CD4-positive, CD25-positive, alpha-beta regulatory T cell (primary cell): ENCODE measurements around the gene LIMS1. TPM values are rescaled to one million over a fixed set of nuclear protein-coding genes. Genes with fewer than 3 reads are reported as not detected.
A peak's percentile ranks its signal among the peaks of the same experiment; 100 is the strongest.

Source experiments
- ATAC-seq, 2 donors: fragments of 150-1000 bp; cut with Tn5 transposase; one replicate each; pipeline ENCODE4 v1.10.0; 2021; ENCODE audit warnings: low read depth in 2 of 2, moderate number of reproducible peaks in 2 of 2, moderate library complexity in 1 of 2
- DNase-seq, 3 donors: peaks; one replicate each; pipeline versions ENCODE4 v3.0.0 to v3.0.0-alpha.2; 2012 to 2022; ENCODE audit warnings: mixed read lengths in 1 of 3
- H3K27ac ChIP-seq: one replicate; pipeline ENCODE4 v1.7.0; 2013; ENCODE audit warnings: mild to moderate bottlenecking, low read length; ENCODE audit not compliant: insufficient read depth, poor library complexity, severe bottlenecking
- H3K27me3 ChIP-seq: one replicate; pipeline ENCODE4 v1.7.0; 2013; ENCODE audit warnings: low read length; ENCODE audit not compliant: control insufficient read depth, insufficient read depth
- H3K36me3 ChIP-seq: one replicate; pipeline ENCODE4 v1.7.0; 2013; ENCODE audit warnings: mild to moderate bottlenecking, low read length, moderate library complexity; ENCODE audit not compliant: control insufficient read depth, insufficient read depth
- H3K4me1 ChIP-seq: 2 replicates; pipeline ENCODE4 v1.7.0; 2013; ENCODE audit warnings: mild to moderate bottlenecking, low read length; ENCODE audit not compliant: insufficient read depth, control insufficient read depth, poor library complexity, severe bottlenecking
- H3K4me3 ChIP-seq: one replicate; pipeline ENCODE4 v1.7.0; 2013; ENCODE audit warnings: low read depth, mild to moderate bottlenecking, low read length, moderate library complexity
- H3K9me3 ChIP-seq, 2 experiments: 1 replicate in 1 of 2; 2 replicates in 1 of 2; pipeline ENCODE4 v1.7.0; 2013; ENCODE audit warnings: low read length in 2 of 2, mild to moderate bottlenecking in 1 of 2, moderate library complexity in 1 of 2; ENCODE audit not compliant: control insufficient read depth in 2 of 2
- H3K27ac Mint-ChIP-seq, 3 donors: one replicate each; pipeline ENCODE4 v1.8.0; 2020 to 2022; ENCODE audit warnings: mild to moderate bottlenecking in 3 of 3, mixed read lengths in 3 of 3, moderate library complexity in 2 of 3
- H3K27me3 Mint-ChIP-seq: one replicate; pipeline ENCODE4 v1.8.0; 2022; ENCODE audit warnings: mild to moderate bottlenecking, mixed read lengths
- H3K36me3 Mint-ChIP-seq: one replicate; pipeline ENCODE4 v1.8.0; 2020; ENCODE audit warnings: mixed read lengths
- H3K4me1 Mint-ChIP-seq, 4 donors: one replicate each; pipeline ENCODE4 v1.8.0; 2020 to 2022; ENCODE audit warnings: mixed read lengths in 4 of 4, mild to moderate bottlenecking in 1 of 4
- H3K4me3 Mint-ChIP-seq, 4 donors: one replicate each; pipeline ENCODE4 v1.8.0; 2020 to 2022; ENCODE audit warnings: mild to moderate bottlenecking in 4 of 4, mixed read lengths in 4 of 4, moderate library complexity in 3 of 4
- H3K9me3 Mint-ChIP-seq, 7 donors: one replicate each; pipeline ENCODE4 v1.8.0; 2020 to 2022; ENCODE audit warnings: mixed read lengths in 7 of 7, mild to moderate bottlenecking in 3 of 7, moderate library complexity in 2 of 7
- polyA plus RNA-seq, 4 donors: library from polyadenylated mRNA; unstranded; fragments of 300-500 nt; fragmentation: Illumina TruSeq; gene quantifications; one replicate each; pipeline ENCODE4 v1.2.3, GENCODE V29; 2021
- total RNA-seq: library from RNA; stranded (reverse); gene quantifications from one replicate; pipeline ENCODE4 v1.2.3, GENCODE V29; 2022

The LIMS1 gene
- total and polyA plus RNA-seq, 5 donors from 2014 or later, result 109 to 235 (median 158) TPM

GRCh38 chr2:108611021-108611420, 76.8 kb downstream of the LIMS1 start:
- Histone ChIP-seq H3K9me3 (no peaks in the 10 kb centered on the region), H3K4me1 (peaks cover 82% of the 10 kb centered on the region), H3K4me3 (peak overlapping the region; percentile 59), H3K36me3 (no peaks in the 10 kb centered on the region), H3K27me3 (no peaks in the 10 kb centered on the region), H3K27ac (peak overlapping the region; percentile 70)
- Mint-ChIP-seq H3K36me3 (no peaks in the 10 kb centered on the region), H3K4me3 (peak overlapping the region; percentile 25 to 73 (median 55)), H3K27me3 (no peaks in the 10 kb centered on the region), H3K4me1 (peaks cover 33 to 86% (median 64%) of the 10 kb centered on the region in 4 donors), H3K9me3 (no peaks in the 10 kb centered on the region), H3K27ac (peak overlapping the region; percentile 63 to 84 (median 78))
- ATAC-seq (no peak), DNase-seq (peak in 1 of 3 donors; percentile 46)

DNA sequence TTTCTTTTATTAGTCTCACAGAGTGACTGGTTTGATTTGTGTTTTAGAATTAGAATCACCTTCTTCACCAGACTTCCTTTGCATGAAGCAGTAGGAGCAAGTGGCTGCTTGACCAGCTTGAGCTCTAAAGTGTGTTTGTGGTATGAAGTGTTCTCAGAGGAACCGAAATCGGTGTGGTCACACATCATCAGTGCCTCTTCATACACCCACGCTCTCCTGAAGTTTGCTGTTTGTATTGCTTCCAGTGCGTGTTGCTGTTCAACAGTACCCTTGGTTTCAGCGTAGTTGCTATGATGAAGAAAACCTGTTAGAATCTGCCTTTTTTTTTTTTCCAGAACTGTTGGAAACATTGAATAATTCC, 77.9 kb downstream of the LIMS1 start:
- H3K27me3 Mint-ChIP-seq, result no peaks in the 10 kb centered on the region
- ATAC-seq (peak; percentile 46 to 50), DNase-seq (peak in 2 of 3 donors; percentile 25 to 47)
- Histone ChIP-seq H3K27ac (peak overlapping the region; percentile 70), H3K4me1 (peaks cover 88% of the 10 kb centered on the region), H3K9me3 (no peaks in the 10 kb centered on the region), H3K27me3 (no peaks in the 10 kb centered on the region), H3K4me3 (peak overlapping the region; percentile 83), H3K36me3 (no peaks in the 10 kb centered on the region)
- H3K36me3 Mint-ChIP-seq, result no peaks in the 10 kb centered on the region
- H3K4me1 Mint-ChIP-seq, result peaks cover 33 to 85% (median 69%) of the 10 kb centered on the region in 4 donors
- H3K4me3 Mint-ChIP-seq, result peak overlapping the region; percentile 34 to 91 (median 78)
- H3K27ac Mint-ChIP-seq, result peak overlapping the region; percentile 91 to 95 (median 93)
- H3K9me3 Mint-ChIP-seq, result no peaks in the 10 kb centered on the region

GRCh38 chr2:108612514-108613183, 78.4 kb downstream of the LIMS1 start:
- Mint-ChIP-seq H3K27me3 (no peaks in the 10 kb centered on the region), H3K36me3 (no peaks in the 10 kb centered on the region), H3K4me3 (peak overlapping the region; percentile 34 to 91 (median 78)), H3K9me3 (no peaks in the 10 kb centered on the region), H3K27ac (peak overlapping the region; percentile 91 to 95 (median 93)), H3K4me1 (peaks cover 31 to 87% (median 72%) of the 10 kb centered on the region in 4 donors)
- DNase-seq (peak; percentile 21 to 59 (median 39)), ATAC-seq (peak; percentile 58 to 70)
- H3K27me3 ChIP-seq, result no peaks in the 10 kb centered on the region
- peak overlapping the region; percentile 70 for H3K27ac ChIP-seq
- H3K36me3 ChIP-seq, result no peaks in the 10 kb centered on the region
- H3K4me3 ChIP-seq, result peak overlapping the region; percentile 83
- no peaks in the 10 kb centered on the region for H3K9me3 ChIP-seq
- H3K4me1 ChIP-seq, result peaks cover 90% of the 10 kb centered on the region

- Mint-ChIP-seq H3K36me3 (no peaks in the 10 kb centered on the region), H3K27ac (peak overlapping the region; percentile 85 to 95 (median 93)), H3K4me3 (peak overlapping the region; percentile 31 to 76 (median 69)), H3K27me3 (no peaks in the 10 kb centered on the region), H3K9me3 (no peaks in the 10 kb centered on the region), H3K4me1 (peaks cover 29 to 91% (median 75%) of the 10 kb centered on the region in 4 donors)
- Histone ChIP-seq H3K36me3 (no peaks in the 10 kb centered on the region), H3K4me1 (peaks cover 93% of the 10 kb centered on the region), H3K9me3 (no peaks in the 10 kb centered on the region), H3K27me3 (no peaks in the 10 kb centered on the region), H3K4me3 (peak overlapping the region; percentile 83), H3K27ac (peak overlapping the region; percentile 70)
- DNase-seq (no peak), ATAC-seq (no peak)
Measured at GRCh38 chr2:108613261-108614042, 79.2 kb downstream of the LIMS1 start.

DNA sequence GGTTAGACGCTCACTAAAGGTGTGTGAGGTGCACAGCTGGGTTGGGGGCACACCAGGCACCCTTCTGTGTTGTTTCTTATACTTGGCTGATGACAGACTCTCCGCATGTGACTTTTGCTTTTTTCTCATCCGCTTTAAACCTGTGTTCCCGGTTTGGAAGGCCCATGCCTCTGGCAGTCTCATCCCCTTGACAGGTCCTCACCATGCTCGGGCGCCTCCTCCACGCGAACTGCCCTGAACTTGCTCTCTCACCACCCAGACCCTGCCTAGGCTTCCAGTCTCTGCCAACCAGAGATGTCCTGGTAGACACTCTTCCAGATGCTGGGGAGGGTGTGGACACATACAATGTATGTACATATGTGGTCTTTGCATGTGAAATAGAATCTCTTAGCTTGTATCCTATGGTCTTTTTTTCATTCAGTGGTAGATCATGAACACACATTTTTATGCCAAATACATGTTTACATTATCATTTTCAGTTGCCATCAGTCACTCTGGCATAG, 79.8 kb downstream of the LIMS1 start:
- peaks cover 95% of the 10 kb centered on the region for H3K4me1 ChIP-seq
- no peaks in the 10 kb centered on the region for H3K36me3 ChIP-seq
- peak overlapping the region; percentile 72 to 93 (median 85) for H3K27ac Mint-ChIP-seq
- no peaks in the 10 kb centered on the region for H3K9me3 Mint-ChIP-seq
- H3K27me3 ChIP-seq, result no peaks in the 10 kb centered on the region
- no peaks in the 10 kb centered on the region for H3K9me3 ChIP-seq
- peak overlapping the region; percentile 70 for H3K27ac ChIP-seq
- H3K4me1 Mint-ChIP-seq, result peaks cover 34 to 91% (median 75%) of the 10 kb centered on the region in 4 donors
- peak overlapping the region; percentile 4 to 76 (median 40) for H3K4me3 Mint-ChIP-seq
- no peak overlapping the region for H3K4me3 ChIP-seq
- ATAC-seq, result no peak
- H3K27me3 Mint-ChIP-seq, result no peaks in the 10 kb centered on the region
- no peak for DNase-seq
- H3K36me3 Mint-ChIP-seq, result no peaks in the 10 kb centered on the region

GRCh38 chr2:108614659-108615058, 80.4 kb downstream of the LIMS1 start:
- H3K4me3 Mint-ChIP-seq, result peak overlapping the region in 3 of 4 donors; percentile 54 to 79 (median 67)
- DNase-seq, result peak in 1 of 3 donors; percentile 38
- Histone ChIP-seq H3K9me3 (no peaks in the 10 kb centered on the region), H3K27me3 (no peaks in the 10 kb centered on the region), H3K4me3 (peak overlapping the region; percentile 8), H3K4me1 (peaks cover 95% of the 10 kb centered on the region), H3K36me3 (no peaks in the 10 kb centered on the region), H3K27ac (peak overlapping the region; percentile 35)
- peak overlapping the region; percentile 45 to 93 (median 68) for H3K27ac Mint-ChIP-seq
- H3K4me1 Mint-ChIP-seq, result peaks cover 30 to 91% (median 73%) of the 10 kb centered on the region in 4 donors
- no peaks in the 10 kb centered on the region for H3K9me3 Mint-ChIP-seq
- no peaks in the 10 kb centered on the region for H3K36me3 Mint-ChIP-seq
- no peak for ATAC-seq
- no peaks in the 10 kb centered on the region for H3K27me3 Mint-ChIP-seq

DNA sequence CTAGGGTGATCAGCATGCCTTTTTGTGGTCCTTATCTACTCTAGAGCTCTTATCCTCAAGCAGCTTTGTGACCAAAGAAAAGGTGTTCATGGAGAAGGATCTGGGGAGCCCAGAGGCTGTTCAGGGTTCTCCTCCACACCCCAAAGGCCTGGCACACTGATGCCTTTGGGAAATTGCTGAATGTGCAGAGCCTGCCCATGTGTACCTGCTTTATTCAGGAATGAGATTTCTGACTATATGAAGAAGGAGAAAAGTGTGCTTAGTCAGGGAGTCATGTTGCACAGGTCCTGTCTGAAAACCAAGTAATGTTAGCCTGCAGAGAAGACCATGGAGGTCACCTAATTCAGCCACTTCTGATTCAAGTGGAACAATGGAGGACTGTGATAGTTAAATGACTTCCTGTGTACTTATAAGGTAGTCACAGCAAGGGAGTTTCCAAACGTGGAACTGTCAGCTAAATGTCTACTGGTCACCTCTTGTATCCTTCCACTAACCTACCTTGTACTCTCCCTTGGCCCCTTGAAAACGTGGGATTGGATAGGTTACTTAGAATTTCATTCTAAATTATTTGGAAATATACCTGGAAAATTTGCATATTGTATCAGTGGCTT, 81.3 kb downstream of the LIMS1 start:
- Histone ChIP-seq H3K9me3 (no peaks in the 10 kb centered on the region), H3K27me3 (no peaks in the 10 kb centered on the region), H3K27ac (peak overlapping the region; percentile 35), H3K4me1 (peaks cover 95% of the 10 kb centered on the region), H3K36me3 (no peaks in the 10 kb centered on the region), H3K4me3 (peak overlapping the region; percentile 8)
- peak; percentile 16 to 31 for ATAC-seq
- peaks cover 38 to 94% (median 76%) of the 10 kb centered on the region in 4 donors for H3K4me1 Mint-ChIP-seq
- H3K27ac Mint-ChIP-seq, result peak overlapping the region; percentile 52 to 93 (median 86)
- no peaks in the 10 kb centered on the region for H3K36me3 Mint-ChIP-seq
- no peaks in the 10 kb centered on the region for H3K9me3 Mint-ChIP-seq
- peak in 1 of 3 donors; percentile 41 for DNase-seq
- H3K4me3 Mint-ChIP-seq, result peak overlapping the region; percentile 0 to 79 (median 44)
- H3K27me3 Mint-ChIP-seq, result no peaks in the 10 kb centered on the region
